IgD-negative memory B cell (primary cell): ENCODE results near the gene PRRC2B. TPM values are rescaled to one million over a fixed set of nuclear protein-coding genes. Genes with fewer than 3 reads are reported as not detected.
"Not testable (repeated sequence)": the region's sequence is repeated elsewhere in the genome, so short reads cannot be mapped to it uniquely, and the experiment has no call there.

Experiments used
- H3K27ac Mint-ChIP-seq, 3 donors: one replicate each; pipeline ENCODE4 v1.8.0; 2020 to 2022; ENCODE audit warnings: mild to moderate bottlenecking in 3 of 3, mixed read lengths in 3 of 3, moderate library complexity in 1 of 3
- H3K27me3 Mint-ChIP-seq: one replicate; pipeline ENCODE4 v1.8.0; 2021; ENCODE audit warnings: mixed read lengths
- H3K36me3 Mint-ChIP-seq: one replicate; pipeline ENCODE4 v1.8.0; 2020; ENCODE audit warnings: mild to moderate bottlenecking, mixed read lengths
- H3K4me1 Mint-ChIP-seq, 3 donors: one replicate each; pipeline ENCODE4 v1.8.0; 2020 to 2022; ENCODE audit warnings: mixed read lengths in 3 of 3, mild to moderate bottlenecking in 1 of 3
- H3K4me3 Mint-ChIP-seq, 4 donors: one replicate each; pipeline ENCODE4 v1.8.0; 2020 to 2022; ENCODE audit warnings: mild to moderate bottlenecking in 4 of 4, mixed read lengths in 4 of 4, moderate library complexity in 3 of 4
- H3K9me3 Mint-ChIP-seq, 3 donors: one replicate each; pipeline ENCODE4 v1.8.0; 2020 to 2021; ENCODE audit warnings: mixed read lengths in 3 of 3, mild to moderate bottlenecking in 1 of 3
- polyA plus RNA-seq: library from polyadenylated mRNA; unstranded; fragments of 300-500 nt; fragmentation: Illumina TruSeq; gene quantifications from one replicate; pipeline ENCODE4 v1.2.3, GENCODE V29; 2021

The PRRC2B gene
- polyA plus RNA-seq, 1 donor from 2014 or later: 34.1 TPM

DNA sequence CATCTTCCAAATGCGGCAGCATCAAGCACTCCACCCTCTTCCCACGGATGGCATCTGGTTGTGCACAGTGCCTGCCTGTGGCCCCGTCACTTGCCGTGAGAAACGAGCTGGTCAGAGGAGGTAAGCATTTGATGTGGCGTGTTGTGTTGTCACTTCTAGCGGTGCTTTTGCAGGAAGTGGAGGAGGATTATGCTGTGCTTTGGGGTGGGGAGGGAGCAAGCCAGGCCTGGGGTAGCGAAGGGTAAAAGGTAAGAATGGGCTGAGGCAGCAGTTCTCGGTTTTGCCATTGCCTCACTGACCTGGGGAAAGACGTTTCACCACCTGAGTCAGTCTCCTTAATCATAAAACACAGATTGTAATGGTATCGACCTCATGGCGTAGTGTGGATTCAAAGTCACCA, 106.5 kb downstream of the PRRC2B start:
- H3K9me3 Mint-ChIP-seq: no peaks in the 10 kb centered on the region
- H3K36me3 Mint-ChIP-seq: no peaks in the 10 kb centered on the region
- peak overlapping the region in 2 of 3 donors; percentile 53 to 79 for H3K27ac Mint-ChIP-seq
- peak overlapping the region in 2 of 4 donors; percentile 82 to 90 for H3K4me3 Mint-ChIP-seq
- H3K4me1 Mint-ChIP-seq: peaks cover 12 to 19% (median 15%) of the 10 kb centered on the region in 3 donors
- H3K27me3 Mint-ChIP-seq: no peaks in the 10 kb centered on the region

DNA sequence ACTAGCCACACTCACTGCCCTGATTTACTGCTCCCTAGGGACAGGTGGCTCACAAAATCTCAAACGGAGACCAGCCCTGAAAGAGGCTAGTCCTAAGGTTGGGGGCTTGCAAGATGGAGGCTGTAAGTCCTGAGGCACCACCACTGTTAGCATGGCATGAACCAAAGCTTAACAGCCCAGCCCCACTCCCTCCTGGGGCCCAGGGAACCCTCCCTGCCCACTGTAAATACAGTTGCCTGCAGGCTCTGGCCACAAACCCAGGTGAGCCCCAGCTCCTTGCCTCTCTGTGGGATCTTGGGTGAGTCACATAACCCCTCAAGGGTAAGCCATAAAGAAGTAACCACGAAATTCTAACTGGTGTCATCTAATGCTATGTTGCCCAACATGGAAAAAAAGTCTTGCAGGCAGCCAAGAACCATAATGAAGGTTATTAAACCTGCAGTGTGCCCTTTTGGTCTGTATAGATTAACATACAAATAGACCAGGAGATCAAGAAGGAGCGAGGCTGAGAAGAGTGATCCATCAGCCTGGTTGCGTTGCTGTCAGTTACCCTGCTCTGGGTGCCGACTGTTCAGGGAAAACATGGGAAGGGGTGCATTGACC, 107.2 kb downstream of the PRRC2B start:
- H3K9me3 Mint-ChIP-seq: no peaks in the 10 kb centered on the region
- H3K27ac Mint-ChIP-seq: peak overlapping the region in 2 of 3 donors; percentile 53 to 79
- peak overlapping the region; percentile 69 to 90 (median 86) for H3K4me3 Mint-ChIP-seq
- no peaks in the 10 kb centered on the region for H3K27me3 Mint-ChIP-seq
- peaks cover 12 to 19% (median 15%) of the 10 kb centered on the region in 3 donors for H3K4me1 Mint-ChIP-seq
- no peaks in the 10 kb centered on the region for H3K36me3 Mint-ChIP-seq

DNA sequence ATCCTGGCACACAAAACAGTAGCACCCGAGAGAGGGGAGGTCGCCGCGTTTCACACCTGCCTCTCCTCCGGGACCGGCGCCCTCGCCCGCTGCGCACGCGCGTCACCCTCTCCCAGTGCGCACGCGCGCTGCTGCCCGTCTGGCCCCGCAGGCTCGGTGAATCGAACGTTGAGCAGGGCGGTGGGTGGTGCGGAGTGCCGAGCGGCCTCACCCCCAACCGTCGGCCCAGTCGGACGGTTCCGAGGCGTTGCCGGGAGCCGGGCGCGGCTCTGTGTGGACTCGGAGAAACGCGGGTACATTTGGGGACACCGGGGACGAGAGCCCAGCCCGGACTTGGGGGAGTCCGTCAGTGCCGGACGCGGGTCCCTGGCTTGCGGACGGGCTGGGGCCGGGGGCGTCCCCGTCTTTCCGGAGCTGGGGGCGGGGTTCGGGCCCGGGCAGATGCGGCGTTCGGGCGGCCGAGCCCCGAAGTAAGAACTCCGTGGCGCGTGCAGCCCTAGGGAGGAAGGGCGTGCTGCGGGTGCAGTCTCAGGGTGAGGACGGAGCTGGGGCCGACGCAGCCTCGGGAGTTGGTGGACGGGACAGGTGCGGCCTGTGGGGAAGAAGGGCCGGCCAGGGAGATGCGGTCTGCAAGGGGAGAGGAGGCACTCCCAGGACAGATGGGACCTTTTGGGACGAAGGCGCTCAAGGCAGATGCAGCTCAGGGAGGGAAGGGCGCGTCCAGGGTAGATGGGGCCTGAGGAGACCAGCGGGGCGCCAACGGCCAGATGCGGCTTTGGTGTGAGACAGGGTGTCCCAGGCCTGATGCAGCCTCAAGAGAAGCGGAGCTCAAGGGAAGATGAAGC, 109.1 kb downstream of the PRRC2B start, which contains the start of gene POMT1:
TSS of gene POMT1 (plus strand) at position 138 of the 845 bp plus-strand sequence. CDS start 1,301 bp downstream, outside the sequence.
- Mint-ChIP-seq H3K36me3 (peaks cover 3% of the 10 kb centered on the region), H3K27ac (peak within 1 kb of the TSS; percentile 78 to 91 (median 79)), H3K4me3 (peak within 1 kb of the TSS; percentile 89 to 96 (median 93)), H3K9me3 (no peaks in the 10 kb centered on the region), H3K27me3 (no peaks in the 10 kb centered on the region), H3K4me1 (peaks cover 12 to 19% (median 15%) of the 10 kb centered on the region in 3 donors)

DNA sequence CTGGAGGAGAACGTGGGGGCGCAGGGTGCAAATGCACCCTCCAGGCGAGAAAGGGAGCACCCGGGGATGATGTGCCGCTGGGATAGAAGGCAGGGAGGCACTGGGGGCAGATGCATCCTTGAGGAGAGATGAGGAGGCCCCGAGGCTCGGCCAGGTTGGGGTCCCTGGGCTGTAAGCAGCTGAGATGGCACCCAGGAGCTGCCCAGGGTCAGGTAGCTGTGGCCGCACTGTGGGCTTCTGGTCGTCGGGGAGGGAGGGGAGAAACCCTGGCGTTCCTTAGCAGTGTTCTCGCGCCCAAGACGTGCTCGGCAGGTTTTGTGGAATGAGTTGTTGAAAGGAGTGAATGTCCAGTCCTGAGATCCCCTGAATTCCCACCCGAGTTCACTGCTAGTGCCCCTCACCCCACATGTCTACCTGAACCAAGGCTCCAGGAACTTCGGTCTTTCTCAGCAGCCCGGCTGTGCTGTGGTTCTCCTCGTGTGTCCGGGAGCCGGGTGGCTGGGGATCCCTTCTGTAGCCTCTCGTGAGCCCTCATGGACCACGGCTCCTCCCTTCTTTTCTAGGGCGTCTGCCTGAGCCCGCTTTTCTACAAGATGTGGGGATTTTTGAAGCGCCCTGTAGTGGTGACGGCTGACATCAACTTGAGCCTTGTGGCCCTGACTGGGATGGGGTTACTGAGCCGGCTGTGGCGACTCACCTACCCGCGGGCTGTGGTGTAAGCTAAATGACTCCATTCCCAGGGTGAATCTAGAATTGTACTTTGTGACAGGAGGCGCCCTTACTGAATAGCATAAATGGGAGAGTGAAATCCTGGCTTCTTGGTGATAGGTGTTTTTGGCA, 110.0 kb downstream of the PRRC2B start:
- H3K4me1 Mint-ChIP-seq: peaks cover 12 to 19% (median 15%) of the 10 kb centered on the region in 3 donors
- peaks cover 3% of the 10 kb centered on the region for H3K36me3 Mint-ChIP-seq
- H3K4me3 Mint-ChIP-seq: peak overlapping the region; percentile 89 to 96 (median 92)
- no peaks in the 10 kb centered on the region for H3K9me3 Mint-ChIP-seq
- peak overlapping the region; percentile 50 to 79 (median 78) for H3K27ac Mint-ChIP-seq
- H3K27me3 Mint-ChIP-seq: no peaks in the 10 kb centered on the region

DNA sequence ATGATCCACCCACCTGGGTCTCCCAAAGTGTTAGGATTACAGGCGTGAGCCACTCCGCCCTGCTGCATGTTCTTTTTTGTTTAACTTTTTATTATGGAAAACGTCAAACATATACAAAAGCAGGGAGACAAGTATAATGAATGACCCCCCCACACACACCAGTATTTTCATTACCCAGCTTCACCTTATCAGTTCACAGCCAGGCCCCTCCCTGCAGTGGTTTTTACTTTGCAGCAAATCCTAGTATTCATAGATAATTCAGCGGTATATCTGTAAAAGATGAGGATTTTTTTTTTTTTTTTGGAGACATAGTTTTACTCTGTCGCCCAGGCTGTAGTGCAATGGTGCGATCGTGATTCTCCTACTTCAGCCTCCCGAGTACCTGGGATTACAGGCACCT, 111.1 kb downstream of the PRRC2B start:
- H3K27ac Mint-ChIP-seq: no peak overlapping the region
- no peaks in the 10 kb centered on the region for H3K27me3 Mint-ChIP-seq
- peaks cover 12 to 19% (median 15%) of the 10 kb centered on the region in 3 donors for H3K4me1 Mint-ChIP-seq
- H3K4me3 Mint-ChIP-seq: peak overlapping the region in 2 of 4 donors; percentile 65 to 89
- H3K36me3 Mint-ChIP-seq: peaks cover 3% of the 10 kb centered on the region
- H3K9me3 Mint-ChIP-seq: no peaks in the 10 kb centered on the region

DNA sequence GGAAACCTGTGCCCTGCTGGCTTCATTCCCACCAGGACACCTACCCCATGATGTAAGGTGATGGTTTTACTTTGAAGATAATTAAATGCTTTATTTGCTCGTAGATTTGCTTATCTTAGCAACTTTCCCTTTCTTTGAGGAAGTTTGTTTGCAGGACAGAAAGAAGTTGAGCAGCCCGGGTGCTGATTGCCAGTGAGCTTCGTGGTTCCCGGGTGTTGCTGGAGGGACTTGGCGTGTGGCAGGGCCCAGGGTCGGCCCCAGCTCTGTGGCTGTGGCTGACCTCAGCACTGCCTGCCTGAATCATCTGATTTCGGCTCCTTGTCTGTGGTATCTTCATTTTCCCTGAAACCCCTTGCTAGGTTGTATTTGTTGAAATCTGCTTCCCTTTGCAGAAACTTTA, 117.5 kb downstream of the PRRC2B start:
- no peak overlapping the region for H3K4me3 Mint-ChIP-seq
- no peak overlapping the region for H3K27ac Mint-ChIP-seq
- H3K36me3 Mint-ChIP-seq: peaks cover 3% of the 10 kb centered on the region

DNA sequence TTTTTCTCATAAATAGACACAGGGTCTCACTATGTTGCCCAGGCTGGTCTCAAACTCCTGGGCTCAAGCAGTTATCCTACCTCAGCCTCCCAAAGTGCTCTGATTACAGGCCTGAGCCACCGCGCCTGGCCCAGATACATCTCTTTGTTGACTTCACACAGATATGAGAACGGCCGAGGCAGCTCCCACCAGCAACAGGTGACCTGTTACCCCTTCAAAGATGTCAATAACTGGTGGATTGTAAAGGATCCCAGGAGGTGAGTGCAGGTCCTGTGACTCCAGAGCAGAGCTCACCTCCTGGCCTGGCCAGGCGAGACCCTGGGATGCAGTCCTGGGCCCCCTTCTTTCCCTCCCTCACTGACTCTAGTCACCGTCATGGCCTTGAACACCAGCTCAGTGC, 118.0 kb downstream of the PRRC2B start:
- Mint-ChIP-seq H3K27ac (no peak overlapping the region), H3K9me3 (no peaks in the 10 kb centered on the region), H3K4me1 (no peaks in the 10 kb centered on the region)

More for the DNA sequence above, 117.5 kb downstream of the PRRC2B start:
- H3K4me1 Mint-ChIP-seq: no peaks in the 10 kb centered on the region
- H3K9me3 Mint-ChIP-seq: no peaks in the 10 kb centered on the region
- H3K27me3 Mint-ChIP-seq: no peaks in the 10 kb centered on the region

DNA sequence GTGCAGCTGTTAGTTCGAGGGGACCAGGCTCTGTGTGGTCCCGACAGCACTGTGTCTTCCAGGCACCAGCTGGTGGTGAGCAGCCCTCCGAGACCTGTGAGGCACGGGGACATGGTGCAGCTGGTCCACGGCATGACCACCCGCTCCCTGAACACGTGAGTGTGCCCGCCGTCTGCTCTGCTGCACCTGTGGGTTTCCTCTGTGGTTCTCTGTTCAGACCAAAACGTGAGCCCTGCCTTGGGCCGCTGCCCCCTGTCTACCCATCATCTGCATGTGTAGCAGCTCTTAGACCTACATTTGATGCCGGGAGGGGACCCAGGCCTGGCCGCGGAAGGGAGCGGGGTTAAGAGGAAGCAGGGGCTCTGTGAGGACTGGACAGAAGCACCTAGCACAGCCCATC, 119.3 kb downstream of the PRRC2B start:
- H3K36me3 Mint-ChIP-seq: peaks cover 4% of the 10 kb centered on the region
- H3K27me3 Mint-ChIP-seq: no peaks in the 10 kb centered on the region
- H3K9me3 Mint-ChIP-seq: no peaks in the 10 kb centered on the region
- no peak overlapping the region for H3K4me3 Mint-ChIP-seq
- no peaks in the 10 kb centered on the region for H3K4me1 Mint-ChIP-seq
- H3K27ac Mint-ChIP-seq: peak overlapping the region in 1 of 3 donors; percentile 5

More for the DNA sequence above, 118.0 kb downstream of the PRRC2B start:
- Mint-ChIP-seq H3K27me3 (no peaks in the 10 kb centered on the region), H3K4me3 (no peak overlapping the region), H3K36me3 (peaks cover 2% of the 10 kb centered on the region)

DNA sequence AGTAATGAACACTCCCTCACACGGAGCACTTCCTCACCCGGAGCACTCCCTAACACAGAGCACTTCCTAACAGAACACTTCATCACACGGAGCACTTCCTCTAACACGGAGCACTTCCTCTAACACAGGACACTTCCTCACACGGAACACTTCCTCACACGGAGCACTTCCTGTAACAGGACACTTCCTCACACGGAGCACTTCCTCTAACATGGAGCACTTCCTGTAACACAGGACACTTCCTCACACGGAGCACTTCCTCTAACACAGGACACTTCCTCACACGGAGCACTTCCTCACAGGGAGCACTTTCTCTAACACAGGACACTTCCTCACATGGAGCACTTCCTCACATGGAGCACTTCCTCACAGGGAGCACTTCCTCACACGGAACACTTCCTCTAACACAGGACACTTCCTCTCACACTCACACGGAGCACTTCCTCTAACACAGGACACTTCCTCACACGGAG, 121.7 kb downstream of the PRRC2B start:
- not testable (repeated sequence) for H3K27me3 Mint-ChIP-seq, H3K27ac Mint-ChIP-seq, H3K4me3 Mint-ChIP-seq, H3K9me3 Mint-ChIP-seq, H3K36me3 Mint-ChIP-seq, H3K4me1 Mint-ChIP-seq

DNA sequence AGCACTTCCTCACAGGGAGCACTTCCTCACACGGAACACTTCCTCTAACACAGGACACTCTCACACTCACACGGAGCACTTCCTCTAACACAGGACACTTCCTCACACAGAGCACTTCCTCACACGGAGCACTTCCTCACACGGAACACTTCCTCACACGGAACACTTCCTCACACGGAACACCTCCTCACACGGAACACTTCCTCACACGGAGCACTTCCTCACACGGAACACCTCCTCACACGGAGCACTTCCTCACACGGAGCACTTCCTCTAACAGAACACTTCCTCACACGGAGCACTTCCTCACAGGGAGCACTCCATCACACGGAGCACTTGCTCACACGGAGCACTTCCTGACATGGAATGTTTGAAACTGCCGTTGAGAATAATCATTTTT, 122.2 kb downstream of the PRRC2B start:
- H3K27ac Mint-ChIP-seq: no peak overlapping the region
- no peaks in the 10 kb centered on the region for H3K9me3 Mint-ChIP-seq
- H3K27me3 Mint-ChIP-seq: no peaks in the 10 kb centered on the region
- peaks cover 4% of the 10 kb centered on the region for H3K36me3 Mint-ChIP-seq
- no peak overlapping the region for H3K4me3 Mint-ChIP-seq
- H3K4me1 Mint-ChIP-seq: no peaks in the 10 kb centered on the region

DNA sequence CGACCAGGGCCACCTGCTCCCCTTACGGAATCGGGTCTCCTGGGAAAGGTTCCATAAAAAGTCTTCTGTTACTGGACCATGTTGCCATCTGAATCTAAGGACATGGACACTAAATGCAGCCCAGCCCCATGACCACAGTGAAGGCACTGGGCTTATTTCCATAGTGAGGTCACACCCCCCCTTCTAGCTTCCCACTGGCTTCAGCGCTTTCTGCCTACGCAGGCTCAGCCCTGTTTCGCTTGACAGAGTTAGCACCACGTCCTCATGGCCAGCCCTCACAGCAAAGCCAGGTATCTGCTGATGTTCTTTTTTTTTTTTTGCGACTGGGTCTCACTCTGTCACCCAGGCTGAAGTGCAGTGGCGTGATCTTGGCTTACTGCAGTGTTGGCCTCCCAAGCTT, 123.0 kb downstream of the PRRC2B start:
- no peaks in the 10 kb centered on the region for H3K9me3 Mint-ChIP-seq
- H3K36me3 Mint-ChIP-seq: peaks cover 4% of the 10 kb centered on the region
- no peak overlapping the region for H3K27ac Mint-ChIP-seq
- no peaks in the 10 kb centered on the region for H3K27me3 Mint-ChIP-seq
- no peak overlapping the region for H3K4me3 Mint-ChIP-seq
- H3K4me1 Mint-ChIP-seq: no peaks in the 10 kb centered on the region

DNA sequence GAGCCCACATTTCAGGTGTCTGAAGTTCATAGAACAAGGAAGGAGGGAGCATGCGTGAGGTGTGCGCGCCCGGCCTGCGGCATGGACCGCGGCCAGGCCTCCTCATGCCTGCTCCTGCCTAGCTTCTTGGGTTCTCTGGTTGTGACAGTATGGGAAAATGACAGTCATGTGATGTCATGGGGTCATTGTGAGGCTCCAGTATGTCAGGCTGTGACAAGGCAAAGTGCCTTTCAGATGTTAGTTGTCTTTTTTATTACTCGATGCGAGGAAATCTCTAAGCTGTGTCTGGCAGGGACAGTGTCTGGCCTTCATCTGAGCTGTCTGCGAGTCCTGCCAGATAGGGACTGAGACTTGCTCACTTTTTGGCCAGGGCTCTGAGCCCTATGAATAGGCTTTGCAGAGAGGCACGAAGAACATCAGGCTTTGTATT, 123.9 kb downstream of the PRRC2B start:
- peaks cover 4% of the 10 kb centered on the region for H3K36me3 Mint-ChIP-seq
- H3K4me1 Mint-ChIP-seq: no peaks in the 10 kb centered on the region
- H3K27me3 Mint-ChIP-seq: no peaks in the 10 kb centered on the region
- no peaks in the 10 kb centered on the region for H3K9me3 Mint-ChIP-seq
- H3K4me3 Mint-ChIP-seq: no peak overlapping the region
- no peak overlapping the region for H3K27ac Mint-ChIP-seq

DNA sequence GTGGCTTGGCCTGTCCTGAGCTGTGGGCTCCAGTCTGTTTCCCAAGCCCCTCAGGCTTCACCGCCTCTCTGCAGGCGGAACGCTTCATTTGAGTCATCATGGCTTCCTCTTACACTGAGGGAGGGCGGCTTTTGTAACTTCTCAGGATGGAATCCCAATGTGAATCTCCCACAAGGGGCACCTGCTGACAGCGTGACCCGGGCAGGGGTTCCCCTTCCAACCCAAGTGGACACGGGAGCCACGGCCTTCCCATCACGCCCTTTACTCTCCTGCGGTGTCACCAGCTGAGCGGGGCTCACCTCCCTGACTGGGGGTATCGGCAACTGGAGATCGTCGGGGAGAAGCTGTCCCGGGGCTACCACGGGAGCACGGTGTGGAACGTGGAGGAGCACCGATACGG, 124.7 kb downstream of the PRRC2B start:
- Mint-ChIP-seq H3K9me3 (no peaks in the 10 kb centered on the region), H3K4me3 (no peak overlapping the region), H3K27me3 (no peaks in the 10 kb centered on the region), H3K36me3 (peaks cover 4% of the 10 kb centered on the region), H3K4me1 (no peaks in the 10 kb centered on the region), H3K27ac (no peak overlapping the region)

DNA sequence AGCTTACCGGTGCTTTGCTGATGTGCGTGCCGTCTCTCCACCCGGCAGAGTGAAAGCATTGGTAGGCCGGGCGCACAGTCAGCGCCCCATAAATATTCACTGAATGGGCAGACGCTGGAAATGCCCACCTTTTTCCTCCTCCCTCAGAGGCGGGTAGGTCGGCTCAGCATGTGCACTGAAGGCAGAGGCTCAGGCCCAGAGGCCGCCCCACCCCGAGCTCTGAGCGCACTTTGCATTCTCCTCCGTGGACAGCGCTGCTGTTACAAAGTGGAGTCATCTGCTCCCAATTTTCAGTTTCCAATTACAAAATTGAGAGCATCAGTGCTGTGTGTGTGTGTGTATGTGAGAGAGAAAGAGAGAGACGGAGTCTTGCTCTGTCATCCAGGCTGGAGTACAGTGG, 126.6 kb downstream of the PRRC2B start:
- Mint-ChIP-seq H3K9me3 (no peaks in the 10 kb centered on the region), H3K36me3 (peaks cover 9% of the 10 kb centered on the region), H3K4me1 (no peaks in the 10 kb centered on the region), H3K27ac (no peak overlapping the region), H3K27me3 (no peaks in the 10 kb centered on the region), H3K4me3 (no peak overlapping the region)

DNA sequence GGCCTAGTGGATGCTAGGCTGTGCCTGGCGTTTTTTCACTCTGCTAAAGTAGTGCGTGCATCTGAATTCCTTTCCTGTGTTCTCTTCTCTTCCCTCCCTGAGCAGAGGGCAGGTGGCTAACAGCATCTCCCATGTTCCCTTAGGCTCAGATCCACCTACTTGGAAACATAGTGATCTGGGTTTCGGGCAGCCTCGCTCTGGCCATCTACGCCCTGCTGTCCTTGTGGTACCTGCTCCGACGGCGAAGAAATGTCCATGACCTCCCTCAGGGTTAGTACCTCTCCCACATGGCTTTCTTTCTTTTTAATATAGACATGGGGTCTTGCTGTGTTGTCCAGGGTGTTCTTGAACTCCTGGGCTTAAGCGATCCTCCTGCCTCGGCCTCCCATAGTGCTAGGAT, 127.3 kb downstream of the PRRC2B start:
- Mint-ChIP-seq H3K9me3 (no peaks in the 10 kb centered on the region), H3K4me3 (no peak overlapping the region), H3K27me3 (no peaks in the 10 kb centered on the region), H3K27ac (no peak overlapping the region), H3K4me1 (peaks cover 0 to under 1% (median 0%) of the 10 kb centered on the region in 3 donors), H3K36me3 (peaks cover 9% of the 10 kb centered on the region)
